Central memory CD8-positive, alpha-beta T cell (primary cell): ENCODE measurements around the gene UBL3.

Source experiments
- ATAC-seq: fragments of 150-1000 bp; cut with Tn5 transposase; replicated peaks from 2 replicates; pipeline ENCODE4 v1.10.0; 2022; ENCODE audit warnings: mild to moderate bottlenecking, moderate FRiP score, moderate number of reproducible peaks; ENCODE audit not compliant: poor library complexity, severe bottlenecking; ENCODE audit errors: extremely low read depth
- DNase-seq, 2 donors: peaks; one replicate each; pipeline ENCODE4 v3.0.0; 2021; ENCODE audit warnings: low spot score in 2 of 2
- H3K27ac Mint-ChIP-seq: one replicate; pipeline ENCODE4 v1.8.0; 2022; ENCODE audit warnings: low read depth, mild to moderate bottlenecking, moderate library complexity, mixed read lengths
- H3K27me3 Mint-ChIP-seq: one replicate; pipeline ENCODE4 v1.8.0; 2022; ENCODE audit warnings: mixed read lengths
- H3K36me3 Mint-ChIP-seq: one replicate; pipeline ENCODE4 v1.8.0; 2022; ENCODE audit warnings: mild to moderate bottlenecking, moderate library complexity, mixed read lengths; ENCODE audit not compliant: insufficient read depth
- H3K4me1 Mint-ChIP-seq: one replicate; pipeline ENCODE4 v1.8.0; 2022; ENCODE audit warnings: mixed read lengths
- H3K4me3 Mint-ChIP-seq: one replicate; pipeline ENCODE4 v1.8.0; 2022; ENCODE audit warnings: mild to moderate bottlenecking, moderate library complexity, mixed read lengths
- H3K9me3 Mint-ChIP-seq: one replicate; pipeline ENCODE4 v1.8.0; 2022; ENCODE audit warnings: mixed read lengths

Gene UBL3

GRCh38 chr13:29801102-29801501 is 49.3 kb downstream of the UBL3 start:
- Mint-ChIP-seq H3K36me3 (peaks cover 2% of the 10 kb centered on the region), H3K27me3 (no peaks in the 10 kb centered on the region), H3K27ac (peak overlapping the region; percentile 68), H3K4me3 (no peak overlapping the region), H3K9me3 (no peaks in the 10 kb centered on the region), H3K4me1 (peaks cover 32% of the 10 kb centered on the region)
- DNase-seq: no peak
- ATAC-seq: no peak

GRCh38 chr13:29800687-29801086 is 49.7 kb downstream of the UBL3 start:
- H3K9me3 Mint-ChIP-seq: no peaks in the 10 kb centered on the region
- peaks cover 30% of the 10 kb centered on the region for H3K4me1 Mint-ChIP-seq
- H3K4me3 Mint-ChIP-seq: no peak overlapping the region
- ATAC-seq (no peak), DNase-seq (no peak)
- peaks cover 2% of the 10 kb centered on the region for H3K36me3 Mint-ChIP-seq
- H3K27ac Mint-ChIP-seq: peak overlapping the region; percentile 68
- H3K27me3 Mint-ChIP-seq: no peaks in the 10 kb centered on the region

GRCh38 chr13:29799041-29799440 is 51.4 kb downstream of the UBL3 start:
- Mint-ChIP-seq H3K9me3 (no peaks in the 10 kb centered on the region), H3K27ac (no peak overlapping the region), H3K36me3 (peaks cover 2% of the 10 kb centered on the region), H3K4me3 (no peak overlapping the region), H3K27me3 (no peaks in the 10 kb centered on the region), H3K4me1 (peaks cover 38% of the 10 kb centered on the region)
- no peak for ATAC-seq
- no peak for DNase-seq

- Mint-ChIP-seq H3K9me3 (no peaks in the 10 kb centered on the region), H3K4me3 (no peak overlapping the region), H3K27ac (peak overlapping the region; percentile 44), H3K36me3 (no peaks in the 10 kb centered on the region), H3K4me1 (peaks cover 62% of the 10 kb centered on the region), H3K27me3 (no peaks in the 10 kb centered on the region)
- DNase-seq (no peak), ATAC-seq (no peak)
Observed at GRCh38 chr13:29791997-29792780, 58.2 kb downstream of the UBL3 start.

GRCh38 chr13:29791508-29791907 is 58.9 kb downstream of the UBL3 start:
- no peaks in the 10 kb centered on the region for H3K36me3 Mint-ChIP-seq
- peak overlapping the region; percentile 44 for H3K27ac Mint-ChIP-seq
- no peak overlapping the region for H3K4me3 Mint-ChIP-seq
- no peaks in the 10 kb centered on the region for H3K27me3 Mint-ChIP-seq
- peaks cover 56% of the 10 kb centered on the region for H3K4me1 Mint-ChIP-seq
- no peak for ATAC-seq
- H3K9me3 Mint-ChIP-seq: no peaks in the 10 kb centered on the region
- no peak for DNase-seq

- H3K36me3 Mint-ChIP-seq: no peaks in the 10 kb centered on the region
- H3K4me1 Mint-ChIP-seq: peaks cover 47% of the 10 kb centered on the region
- H3K27me3 Mint-ChIP-seq: no peaks in the 10 kb centered on the region
- no peak overlapping the region for H3K27ac Mint-ChIP-seq
- DNase-seq (no peak), ATAC-seq (no peak)
- no peaks in the 10 kb centered on the region for H3K9me3 Mint-ChIP-seq
- no peak overlapping the region for H3K4me3 Mint-ChIP-seq
Observed at GRCh38 chr13:29786698-29787097, 63.7 kb downstream of the UBL3 start.

GRCh38 chr13:29785978-29786377 is 64.4 kb downstream of the UBL3 start:
- no peak overlapping the region for H3K27ac Mint-ChIP-seq
- no peaks in the 10 kb centered on the region for H3K9me3 Mint-ChIP-seq
- H3K4me1 Mint-ChIP-seq: peaks cover 40% of the 10 kb centered on the region
- no peaks in the 10 kb centered on the region for H3K36me3 Mint-ChIP-seq
- no peak for DNase-seq
- no peak overlapping the region for H3K4me3 Mint-ChIP-seq
- H3K27me3 Mint-ChIP-seq: no peaks in the 10 kb centered on the region
- no peak for ATAC-seq

- no peaks in the 10 kb centered on the region for H3K9me3 Mint-ChIP-seq
- DNase-seq: no peak
- H3K27me3 Mint-ChIP-seq: no peaks in the 10 kb centered on the region
- H3K4me1 Mint-ChIP-seq: peaks cover 24% of the 10 kb centered on the region
- H3K36me3 Mint-ChIP-seq: no peaks in the 10 kb centered on the region
- H3K27ac Mint-ChIP-seq: no peak overlapping the region
- no peak for ATAC-seq
- H3K4me3 Mint-ChIP-seq: no peak overlapping the region
Observed at GRCh38 chr13:29782798-29783197, 67.6 kb downstream of the UBL3 start.

GRCh38 chr13:29774830-29775229 is 75.6 kb downstream of the UBL3 start:
- no peak for DNase-seq

GRCh38 chr13:29771247-29771646 is 79.2 kb downstream of the UBL3 start:
- no peaks in the 10 kb centered on the region for H3K27me3 Mint-ChIP-seq
- ATAC-seq: peak; percentile 58
- peaks cover 6% of the 10 kb centered on the region for H3K4me1 Mint-ChIP-seq
- H3K27ac Mint-ChIP-seq: no peak overlapping the region
- H3K36me3 Mint-ChIP-seq: peaks cover 14% of the 10 kb centered on the region
- no peak for DNase-seq
- H3K4me3 Mint-ChIP-seq: no peak overlapping the region
- no peaks in the 10 kb centered on the region for H3K9me3 Mint-ChIP-seq

More at GRCh38 chr13:29774830-29775229, 75.6 kb downstream of the UBL3 start:
- Mint-ChIP-seq H3K9me3 (no peaks in the 10 kb centered on the region), H3K27me3 (no peaks in the 10 kb centered on the region), H3K27ac (no peak overlapping the region), H3K4me1 (peaks cover 11% of the 10 kb centered on the region), H3K36me3 (peaks cover 3% of the 10 kb centered on the region), H3K4me3 (no peak overlapping the region)
- ATAC-seq: no peak

GRCh38 chr13:29767006-29767405 is 83.4 kb downstream of the UBL3 start:
- Mint-ChIP-seq H3K4me1 (peaks cover 15% of the 10 kb centered on the region), H3K27ac (no peak overlapping the region), H3K4me3 (no peak overlapping the region), H3K36me3 (peaks cover 19% of the 10 kb centered on the region), H3K27me3 (no peaks in the 10 kb centered on the region), H3K9me3 (no peaks in the 10 kb centered on the region)
- no peak for ATAC-seq
- no peak for DNase-seq

GRCh38 chr13:29763436-29764180 is 86.8 kb downstream of the UBL3 start:
- no peak overlapping the region for H3K4me3 Mint-ChIP-seq
- H3K27ac Mint-ChIP-seq: peak overlapping the region; percentile 63
- peaks cover 11% of the 10 kb centered on the region for H3K9me3 Mint-ChIP-seq
- no peaks in the 10 kb centered on the region for H3K27me3 Mint-ChIP-seq
- peaks cover 18% of the 10 kb centered on the region for H3K4me1 Mint-ChIP-seq
- H3K36me3 Mint-ChIP-seq: peaks cover 19% of the 10 kb centered on the region
- peak; percentile 42 for ATAC-seq
- DNase-seq: no peak

GRCh38 chr13:29761815-29762214 is 88.6 kb downstream of the UBL3 start:
- ATAC-seq (no peak), DNase-seq (no peak)
- Mint-ChIP-seq H3K36me3 (peaks cover 11% of the 10 kb centered on the region), H3K9me3 (peaks cover 11% of the 10 kb centered on the region), H3K27ac (no peak overlapping the region), H3K27me3 (no peaks in the 10 kb centered on the region), H3K4me1 (peaks cover 20% of the 10 kb centered on the region), H3K4me3 (no peak overlapping the region)
